ENCODE data around the gene SERPINA5.

Gene SERPINA5

GRCh38 chr14:94591871-94592270, 10.6 kb downstream of the SERPINA5 start:
- Mint-ChIP-seq H3K9me3 (peaks cover 6% of the 10 kb centered on the region), H3K4me3 (no peak overlapping the region), H3K36me3 (ENCODE audit: insufficient read depth) (peaks cover 2% of the 10 kb centered on the region), H3K27ac (ENCODE audit: low read depth) (no peak overlapping the region), H3K4me1 (no peaks in the 10 kb centered on the region), H3K27me3 (peaks cover 24% of the 10 kb centered on the region)
- ATAC-seq (replicated peaks; ENCODE audit: extremely low read depth, poor library complexity, severe bottlenecking) (no peak), DNase-seq (ENCODE audit: low spot score in 2 of 2) (no peak)

- H3K27ac Mint-ChIP-seq (ENCODE audit: low read depth), result no peak overlapping the region
- no peak for DNase-seq (ENCODE audit: low spot score in 2 of 2)
- peaks cover 30% of the 10 kb centered on the region for H3K27me3 Mint-ChIP-seq
- ATAC-seq (replicated peaks; ENCODE audit: extremely low read depth, poor library complexity, severe bottlenecking), result no peak
- no peaks in the 10 kb centered on the region for H3K4me1 Mint-ChIP-seq
- peaks cover 6% of the 10 kb centered on the region for H3K9me3 Mint-ChIP-seq
- no peak overlapping the region for H3K4me3 Mint-ChIP-seq
- peaks cover 2% of the 10 kb centered on the region for H3K36me3 Mint-ChIP-seq (ENCODE audit: insufficient read depth)
Observed at GRCh38 chr14:94592457-94592856, 11.2 kb downstream of the SERPINA5 start.

- Mint-ChIP-seq H3K4me1 (no peaks in the 10 kb centered on the region), H3K27ac (ENCODE audit: low read depth) (no peak overlapping the region)
Observed at GRCh38 chr14:94593376-94593748, 12.1 kb downstream of the SERPINA5 start.

GRCh38 chr14:94593749-94594431, 12.7 kb downstream of the SERPINA5 start:
- Mint-ChIP-seq H3K4me1 (no peaks in the 10 kb centered on the region), H3K36me3 (ENCODE audit: insufficient read depth) (peaks cover 2% of the 10 kb centered on the region), H3K4me3 (no peak overlapping the region), H3K9me3 (peaks cover 6% of the 10 kb centered on the region), H3K27ac (ENCODE audit: low read depth) (no peak overlapping the region), H3K27me3 (peaks cover 31% of the 10 kb centered on the region)
- no peak for ATAC-seq (replicated peaks; ENCODE audit: extremely low read depth, poor library complexity, severe bottlenecking)
- no peak for DNase-seq (ENCODE audit: low spot score in 2 of 2)

More at GRCh38 chr14:94593376-94593748, 12.1 kb downstream of the SERPINA5 start:
- H3K4me3 Mint-ChIP-seq, result no peak overlapping the region
- peaks cover 2% of the 10 kb centered on the region for H3K36me3 Mint-ChIP-seq (ENCODE audit: insufficient read depth)
- H3K27me3 Mint-ChIP-seq, result peaks cover 31% of the 10 kb centered on the region
- peaks cover 6% of the 10 kb centered on the region for H3K9me3 Mint-ChIP-seq
- ATAC-seq (replicated peaks; ENCODE audit: extremely low read depth, poor library complexity, severe bottlenecking), result no peak
- DNase-seq (ENCODE audit: low spot score in 2 of 2), result no peak

- no peak for ATAC-seq (replicated peaks; ENCODE audit: extremely low read depth, poor library complexity, severe bottlenecking)
- H3K27me3 Mint-ChIP-seq, result peaks cover 31% of the 10 kb centered on the region
- H3K9me3 Mint-ChIP-seq, result peaks cover 6% of the 10 kb centered on the region
- H3K27ac Mint-ChIP-seq (ENCODE audit: low read depth), result no peak overlapping the region
- H3K4me3 Mint-ChIP-seq, result no peak overlapping the region
- no peak for DNase-seq (ENCODE audit: low spot score in 2 of 2)
- H3K36me3 Mint-ChIP-seq (ENCODE audit: insufficient read depth), result peaks cover 2% of the 10 kb centered on the region
- H3K4me1 Mint-ChIP-seq, result no peaks in the 10 kb centered on the region
Observed at GRCh38 chr14:94594441-94594840, 13.2 kb downstream of the SERPINA5 start.

- no peak for ATAC-seq (replicated peaks; ENCODE audit: extremely low read depth, poor library complexity, severe bottlenecking)
Observed at GRCh38 chr14:94595912-94596311, 14.7 kb downstream of the SERPINA5 start.

GRCh38 chr14:94596361-94596760, 15.1 kb downstream of the SERPINA5 start:
- ATAC-seq (replicated peaks; ENCODE audit: extremely low read depth, poor library complexity, severe bottlenecking) (no peak), DNase-seq (ENCODE audit: low spot score in 2 of 2) (no peak)
- H3K27me3 Mint-ChIP-seq, result peaks cover 41% of the 10 kb centered on the region
- peaks cover 2% of the 10 kb centered on the region for H3K36me3 Mint-ChIP-seq (ENCODE audit: insufficient read depth)
- no peak overlapping the region for H3K4me3 Mint-ChIP-seq
- H3K9me3 Mint-ChIP-seq, result peaks cover 2% of the 10 kb centered on the region
- no peak overlapping the region for H3K27ac Mint-ChIP-seq (ENCODE audit: low read depth)
- H3K4me1 Mint-ChIP-seq, result no peaks in the 10 kb centered on the region

More at GRCh38 chr14:94595912-94596311, 14.7 kb downstream of the SERPINA5 start:
- Mint-ChIP-seq H3K27me3 (peaks cover 36% of the 10 kb centered on the region), H3K4me3 (no peak overlapping the region), H3K9me3 (peaks cover 6% of the 10 kb centered on the region), H3K4me1 (no peaks in the 10 kb centered on the region), H3K27ac (ENCODE audit: low read depth) (no peak overlapping the region), H3K36me3 (ENCODE audit: insufficient read depth) (peaks cover 2% of the 10 kb centered on the region)
- DNase-seq (ENCODE audit: low spot score in 2 of 2), result no peak

- no peaks in the 10 kb centered on the region for H3K4me1 Mint-ChIP-seq
- DNase-seq (ENCODE audit: low spot score in 2 of 2) (no peak), ATAC-seq (replicated peaks; ENCODE audit: extremely low read depth, poor library complexity, severe bottlenecking) (no peak)
- H3K9me3 Mint-ChIP-seq, result no peaks in the 10 kb centered on the region
- peaks cover 2% of the 10 kb centered on the region for H3K36me3 Mint-ChIP-seq (ENCODE audit: insufficient read depth)
- H3K27ac Mint-ChIP-seq (ENCODE audit: low read depth), result no peak overlapping the region
- H3K4me3 Mint-ChIP-seq, result no peak overlapping the region
- peaks cover 43% of the 10 kb centered on the region for H3K27me3 Mint-ChIP-seq
Observed at GRCh38 chr14:94597788-94598187, 16.6 kb downstream of the SERPINA5 start.

GRCh38 chr14:94598506-94598815, 17.2 kb downstream of the SERPINA5 start:
- no peak overlapping the region for H3K4me3 Mint-ChIP-seq

GRCh38 chr14:94598816-94599655, 17.8 kb downstream of the SERPINA5 start:
- ATAC-seq (replicated peaks; ENCODE audit: extremely low read depth, poor library complexity, severe bottlenecking) (no peak), DNase-seq (ENCODE audit: low spot score in 2 of 2) (no peak)
- H3K36me3 Mint-ChIP-seq (ENCODE audit: insufficient read depth), result peaks cover 4% of the 10 kb centered on the region
- H3K4me1 Mint-ChIP-seq, result no peaks in the 10 kb centered on the region
- no peak overlapping the region for H3K4me3 Mint-ChIP-seq
- no peak overlapping the region for H3K27ac Mint-ChIP-seq (ENCODE audit: low read depth)
- H3K9me3 Mint-ChIP-seq, result no peaks in the 10 kb centered on the region
- peaks cover 43% of the 10 kb centered on the region for H3K27me3 Mint-ChIP-seq

More at GRCh38 chr14:94598506-94598815, 17.2 kb downstream of the SERPINA5 start:
- Mint-ChIP-seq H3K4me1 (no peaks in the 10 kb centered on the region), H3K9me3 (no peaks in the 10 kb centered on the region), H3K36me3 (ENCODE audit: insufficient read depth) (peaks cover 4% of the 10 kb centered on the region), H3K27me3 (peaks cover 43% of the 10 kb centered on the region), H3K27ac (ENCODE audit: low read depth) (no peak overlapping the region)
- ATAC-seq (replicated peaks; ENCODE audit: extremely low read depth, poor library complexity, severe bottlenecking) (no peak), DNase-seq (ENCODE audit: low spot score in 2 of 2) (no peak)

- ATAC-seq (replicated peaks; ENCODE audit: extremely low read depth, poor library complexity, severe bottlenecking) (no peak), DNase-seq (ENCODE audit: low spot score in 2 of 2) (no peak)
- Mint-ChIP-seq H3K27me3 (peaks cover 41% of the 10 kb centered on the region), H3K27ac (ENCODE audit: low read depth) (no peak overlapping the region), H3K9me3 (no peaks in the 10 kb centered on the region), H3K4me3 (no peak overlapping the region), H3K36me3 (ENCODE audit: insufficient read depth) (peaks cover 4% of the 10 kb centered on the region), H3K4me1 (no peaks in the 10 kb centered on the region)
Observed at GRCh38 chr14:94599656-94600004, 18.4 kb downstream of the SERPINA5 start.

- no peak for ATAC-seq (replicated peaks; ENCODE audit: extremely low read depth, poor library complexity, severe bottlenecking)
- peaks cover 36% of the 10 kb centered on the region for H3K27me3 Mint-ChIP-seq
- no peaks in the 10 kb centered on the region for H3K9me3 Mint-ChIP-seq
- no peak overlapping the region for H3K4me3 Mint-ChIP-seq
- no peak overlapping the region for H3K27ac Mint-ChIP-seq (ENCODE audit: low read depth)
- peaks cover 4% of the 10 kb centered on the region for H3K36me3 Mint-ChIP-seq (ENCODE audit: insufficient read depth)
- no peaks in the 10 kb centered on the region for H3K4me1 Mint-ChIP-seq
- DNase-seq (ENCODE audit: low spot score in 2 of 2), result no peak
Observed at GRCh38 chr14:94600148-94600545, 18.9 kb downstream of the SERPINA5 start.

- Mint-ChIP-seq H3K9me3 (no peaks in the 10 kb centered on the region), H3K27ac (ENCODE audit: low read depth) (no peak overlapping the region), H3K36me3 (ENCODE audit: insufficient read depth) (peaks cover 4% of the 10 kb centered on the region), H3K27me3 (peaks cover 19% of the 10 kb centered on the region), H3K4me1 (no peaks in the 10 kb centered on the region), H3K4me3 (no peak overlapping the region)
- DNase-seq (ENCODE audit: low spot score in 2 of 2), result no peak
- ATAC-seq (replicated peaks; ENCODE audit: extremely low read depth, poor library complexity, severe bottlenecking), result no peak
Observed at GRCh38 chr14:94601884-94602391, 20.7 kb downstream of the SERPINA5 start.

All from central memory CD8-positive, alpha-beta T cell (primary cell).